Measurements from ENCODE around the gene APOBEC3G. TPM values are rescaled to one million over a fixed set of nuclear protein-coding genes. Genes with fewer than 3 reads are reported as not detected.
"Not testable (repeated sequence)": the region's sequence is repeated elsewhere in the genome, so short reads cannot be mapped to it uniquely, and the experiment has no call there.

Gene APOBEC3G
- total and polyA plus RNA-seq, 2 donors (not counting 1 experiment from before 2014, with no cell fraction given) = 94.2 to 96.6 TPM

DNA sequence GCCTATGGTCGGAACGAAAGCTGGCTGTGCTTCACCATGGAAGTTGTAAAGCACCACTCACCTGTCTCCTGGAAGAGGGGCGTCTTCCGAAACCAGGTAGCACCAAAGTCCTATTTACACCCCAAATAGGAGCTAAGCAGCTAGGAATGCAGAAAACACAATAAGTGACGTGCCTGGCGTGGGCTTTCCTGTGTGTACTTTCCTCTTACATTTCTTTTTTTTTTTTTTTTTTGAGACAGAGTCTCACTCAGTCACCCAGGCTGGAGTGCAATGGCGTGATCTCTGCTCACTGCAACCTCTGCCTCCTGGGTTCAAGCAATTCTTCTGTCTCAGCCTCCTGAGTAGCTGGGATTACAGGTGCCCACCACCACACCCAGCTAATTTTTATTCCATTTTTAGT, 27.6 kb upstream of the APOBEC3G start:
- H2AFZ ChIP-seq (ENCODE audit: insufficient read depth, low read depth, low read length, poor library complexity, severe bottlenecking); H3K4me3 ChIP-seq (ENCODE audit: control extremely low read depth in 1 of 5, extremely low read depth in 1 of 5, insufficient read depth in 1 of 5, low read depth in 2 of 5, low read length in 4 of 5); H3K27me3 Mint-ChIP-seq; H3K9me3 Mint-ChIP-seq (ENCODE audit: insufficient read depth); H4K20me1 ChIP-seq (ENCODE audit: control insufficient read depth, insufficient read depth, low read length, poor library complexity, severe bottlenecking); DNase-seq; H3K27ac ChIP-seq (ENCODE audit: low read length in 2 of 2); H3K36me3 ChIP-seq (replicated peaks in 1 of 2; ENCODE audit: control extremely low read depth in 1 of 2, control insufficient read depth in 1 of 2, extremely low read depth in 1 of 2, insufficient read depth in 2 of 2, low read length in 1 of 2); H3K4me2 ChIP-seq (replicated peaks; ENCODE audit: low read depth, low read length, poor library complexity, severe bottlenecking); ATAC-seq (ENCODE audit: low read depth); H3K27me3 ChIP-seq (replicated peaks in 1 of 4; ENCODE audit: control extremely low read depth in 1 of 4, control insufficient read depth in 3 of 4, insufficient read depth in 4 of 4, low read length in 3 of 4); H3K4me3 Mint-ChIP-seq; H3K9ac ChIP-seq (ENCODE audit: low read length); intact Hi-C loops (cut with micrococcal nuclease): not testable (repeated sequence)
- WGBS (ENCODE audit: insufficient coverage) = 100% methylated on average over 6 of the region's 7 CpGs
- peaks cover 69% of the 10 kb centered on the region for H3K79me2 ChIP-seq (ENCODE audit: control insufficient read depth, insufficient read depth, low read length)
- Mint-ChIP-seq H3K4me1 (peaks cover 54% of the 10 kb centered on the region), H3K27ac (peak overlapping the region; percentile 50)
- CTCF ChIA-PET = interaction anchor here (1.1 kb wide), 1 partner anchor 48 kb away, joined by 3 read pairs; no protein-coding TSS in a partner anchor
- POLR2A ChIA-PET = interaction anchor here (0.6 to 0.7 kb wide), 3 partner anchors 25 to 69 kb away, joined by 4 to 9 read pairs (median 5); no protein-coding TSS in a partner anchor
- peaks cover 13 to 27% of the 10 kb centered on the region in 2 donors for H3K4me1 ChIP-seq (ENCODE audit: control insufficient read depth in 2 of 2, insufficient read depth in 2 of 2, low read length in 2 of 2)
- peaks cover 0 to 11% (median 0%) of the 10 kb centered on the region in 3 donors for H3K9me3 ChIP-seq (ENCODE audit: control extremely low read depth in 1 of 3, control insufficient read depth in 2 of 3, insufficient read depth in 1 of 3, low read length in 2 of 3)

- CTCF ChIA-PET, POLR2A ChIA-PET: not testable (repeated sequence)
- 95% methylated on average over 10 of the region's 18 CpGs for WGBS (ENCODE audit: insufficient coverage)
Measured at GRCh38 chr22:39051844-39052495, 25.1 kb upstream of the APOBEC3G start.

More at GRCh38 chr22:39051844-39052495, 25.1 kb upstream of the APOBEC3G start:
- H3K9ac ChIP-seq (ENCODE audit: low read length); intact Hi-C loops (cut with micrococcal nuclease); H3K27me3 ChIP-seq (replicated peaks in 1 of 4; ENCODE audit: control extremely low read depth in 1 of 4, control insufficient read depth in 3 of 4, insufficient read depth in 4 of 4, low read length in 3 of 4); H2AFZ ChIP-seq (ENCODE audit: insufficient read depth, low read depth, low read length, poor library complexity, severe bottlenecking); H4K20me1 ChIP-seq (ENCODE audit: control insufficient read depth, insufficient read depth, low read length, poor library complexity, severe bottlenecking); H3K36me3 ChIP-seq (replicated peaks in 1 of 2; ENCODE audit: control extremely low read depth in 1 of 2, control insufficient read depth in 1 of 2, extremely low read depth in 1 of 2, insufficient read depth in 2 of 2, low read length in 1 of 2); DNase-seq; H3K9me3 Mint-ChIP-seq (ENCODE audit: insufficient read depth); H3K4me2 ChIP-seq (replicated peaks; ENCODE audit: low read depth, low read length, poor library complexity, severe bottlenecking); ATAC-seq (ENCODE audit: low read depth); H3K27me3 Mint-ChIP-seq; H3K4me3 Mint-ChIP-seq; H3K4me3 ChIP-seq (ENCODE audit: control extremely low read depth in 1 of 5, extremely low read depth in 1 of 5, insufficient read depth in 1 of 5, low read depth in 2 of 5, low read length in 4 of 5): not testable (repeated sequence)
- H3K9me3 ChIP-seq (ENCODE audit: control extremely low read depth in 1 of 3, control insufficient read depth in 2 of 3, insufficient read depth in 1 of 3, low read length in 2 of 3) = peaks cover 0 to 18% (median 0%) of the 10 kb centered on the region in 3 donors
- Mint-ChIP-seq H3K4me1 (peaks cover 36% of the 10 kb centered on the region), H3K27ac (peak overlapping the region; percentile 63)
- peaks cover 68% of the 10 kb centered on the region for H3K79me2 ChIP-seq (ENCODE audit: control insufficient read depth, insufficient read depth, low read length)
- peak overlapping the region; percentile 62 to 63 for H3K27ac ChIP-seq (ENCODE audit: low read length in 2 of 2)
- H3K4me1 ChIP-seq (ENCODE audit: control insufficient read depth in 2 of 2, insufficient read depth in 2 of 2, low read length in 2 of 2) = peaks cover 24 to 33% of the 10 kb centered on the region in 2 donors
